ENCODE results near the gene PICALM.

The PICALM gene

GRCh38 chr11:86047275-86047991, 21.5 kb downstream of the PICALM start:
- DNase-seq (ENCODE audit: low read depth in 2 of 2): no peak

DNA sequence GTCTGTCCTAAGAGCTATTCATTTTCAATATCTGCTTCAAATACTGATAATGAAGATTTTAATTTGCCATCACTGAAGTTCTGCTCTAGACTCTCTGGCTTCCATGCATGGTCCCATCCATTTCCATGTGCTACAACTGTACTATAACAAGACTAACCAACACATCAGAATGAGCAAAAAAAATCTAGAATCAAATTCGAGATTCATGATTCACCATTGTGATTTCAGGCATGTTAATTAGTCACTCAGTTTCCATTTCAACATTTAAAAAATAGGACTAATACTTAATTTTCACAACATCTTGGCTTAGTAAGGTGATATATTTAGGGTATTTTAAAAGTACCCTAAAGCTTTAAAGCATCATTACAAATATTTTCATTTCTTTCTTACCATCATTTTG, 22.8 kb downstream of the PICALM start:
- no peak for DNase-seq (ENCODE audit: low read depth in 2 of 2)

GRCh38 chr11:86043765-86044503, 24.9 kb downstream of the PICALM start:
- DNase-seq (ENCODE audit: low read depth in 2 of 2): no peak

DNA sequence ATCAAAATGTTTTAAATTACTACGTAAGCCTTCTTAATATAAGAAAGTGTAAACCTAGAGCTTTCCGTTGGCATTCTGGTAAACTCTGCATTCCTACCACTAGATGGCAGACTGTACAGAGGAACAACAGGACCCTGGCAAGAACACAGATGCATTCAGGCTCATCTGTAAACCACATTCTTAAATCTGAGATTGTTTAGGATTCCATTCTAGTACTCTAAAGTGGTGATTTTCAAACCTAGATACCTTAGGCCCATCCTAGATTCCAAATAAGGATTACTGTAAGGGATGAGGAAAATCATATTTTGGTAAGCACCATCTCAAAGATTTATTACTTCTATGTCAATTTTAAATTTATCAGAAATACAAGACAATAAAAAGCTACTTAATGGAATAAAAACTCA, 26.9 kb downstream of the PICALM start:
- DNase-seq (ENCODE audit: low read depth in 2 of 2): no peak

GRCh38 chr11:86040919-86041850, 27.7 kb downstream of the PICALM start:
- no peak for DNase-seq (ENCODE audit: low read depth in 2 of 2)

DNA sequence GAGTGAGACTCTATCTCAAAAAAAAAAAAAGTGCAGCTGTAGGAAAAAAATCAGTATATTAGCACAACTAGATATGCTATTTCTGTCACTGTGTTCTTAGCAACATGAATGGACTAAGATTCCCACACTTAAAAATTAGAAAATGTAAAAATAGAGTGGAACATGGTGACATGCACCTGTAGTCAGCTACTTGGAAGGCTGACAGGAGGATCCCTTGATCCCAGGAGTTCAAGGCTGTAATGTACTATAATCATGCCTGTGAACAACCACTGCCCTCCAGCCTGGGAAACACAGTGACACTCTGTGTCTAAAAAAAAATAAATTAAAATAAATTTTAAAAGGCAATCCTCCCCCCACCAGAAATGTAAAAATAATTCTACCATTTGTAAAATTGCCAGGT, 29.8 kb downstream of the PICALM start:
- DNase-seq (ENCODE audit: low read depth in 2 of 2): no peak

DNA sequence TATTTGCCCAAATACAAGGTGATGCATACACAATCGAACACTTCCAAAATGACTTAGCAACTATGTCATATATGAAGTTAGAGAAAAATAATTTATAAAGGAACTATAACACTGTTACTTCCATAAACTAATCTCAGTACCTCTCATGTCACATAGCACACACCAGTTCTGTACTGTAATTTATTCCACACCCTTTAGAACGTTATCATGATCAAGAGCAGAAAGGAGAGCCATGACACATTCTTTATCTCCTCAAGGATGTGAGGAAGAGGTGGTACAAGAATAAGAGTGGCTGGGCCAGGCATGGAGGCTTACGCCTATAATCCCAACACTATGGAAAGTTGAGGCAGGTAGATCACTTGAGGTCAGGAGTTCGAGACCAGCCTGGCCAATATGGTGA, 31.1 kb downstream of the PICALM start:
- DNase-seq (ENCODE audit: low read depth in 2 of 2): no peak

DNA sequence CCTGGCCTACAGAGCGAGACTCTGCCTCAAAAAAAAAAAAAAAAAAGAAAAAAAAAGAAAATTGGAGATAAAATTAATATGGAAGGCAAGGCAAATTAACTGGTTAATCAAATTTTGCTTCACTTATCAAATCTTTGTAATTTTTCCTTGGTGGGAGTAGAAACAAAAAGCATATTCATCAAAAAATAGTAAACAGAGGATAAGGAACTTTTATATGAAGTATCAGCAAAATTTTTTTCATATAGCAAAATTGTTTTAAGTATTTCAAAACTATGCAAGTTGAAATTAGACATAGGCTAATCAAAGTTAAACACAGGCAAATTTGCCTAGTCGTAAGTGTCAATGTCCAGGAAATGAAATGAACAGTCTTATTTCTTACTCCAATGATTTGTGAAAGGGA, 33.0 kb downstream of the PICALM start:
- DNase-seq (ENCODE audit: low read depth in 2 of 2): no peak

GRCh38 chr11:86035164-86035563, 33.7 kb downstream of the PICALM start:
- DNase-seq (ENCODE audit: low read depth in 2 of 2): no peak

- no peak for DNase-seq (ENCODE audit: low read depth in 2 of 2)
These were observed 34.2 kb downstream of the PICALM start for GRCh38 chr11:86034710-86035109.

DNA sequence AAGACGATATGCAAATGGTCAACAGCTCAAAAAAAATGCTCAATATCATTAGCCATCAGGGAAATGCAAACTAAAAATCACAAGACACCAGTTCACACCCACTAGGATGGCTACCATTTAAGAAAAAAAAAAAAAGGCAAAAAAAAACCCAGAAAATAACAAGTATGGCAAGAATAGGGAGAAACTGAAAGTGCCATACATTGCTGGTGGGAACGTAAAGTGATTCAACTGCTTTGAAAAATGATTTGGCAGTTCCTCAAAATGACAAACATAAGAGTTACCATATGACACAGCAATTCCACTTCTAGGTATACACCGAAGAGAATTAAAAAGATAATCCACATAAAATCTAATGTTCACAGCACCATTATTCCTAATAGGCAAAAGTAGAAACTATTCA, 47.5 kb downstream of the PICALM start:
- no peak for DNase-seq (ENCODE audit: low read depth in 2 of 2)

GRCh38 chr11:86018249-86018648, 50.6 kb downstream of the PICALM start:
- no peak for DNase-seq (ENCODE audit: low read depth in 2 of 2)

DNA sequence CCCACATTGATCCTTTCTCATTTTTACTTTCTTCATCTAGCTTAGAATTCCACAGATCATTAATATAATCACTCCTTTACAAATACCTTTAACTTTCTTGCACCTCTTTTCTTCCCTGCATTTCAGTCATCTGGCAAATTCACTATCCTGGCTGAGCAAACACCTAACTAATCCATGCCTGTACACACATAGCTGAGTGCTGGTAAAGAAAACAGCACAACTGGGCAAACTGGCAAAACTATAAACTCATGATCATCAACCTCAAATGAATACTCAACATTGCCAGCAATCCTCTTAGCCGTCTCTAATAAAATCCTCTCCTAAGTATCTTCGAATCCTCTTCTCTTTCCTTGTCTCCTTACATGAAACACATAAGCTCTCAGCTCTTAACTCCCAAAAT, 52.4 kb downstream of the PICALM start:
- DNase-seq (ENCODE audit: low read depth in 2 of 2): no peak

GRCh38 chr11:86015699-86016098, 53.2 kb downstream of the PICALM start:
- no peak for DNase-seq (ENCODE audit: low read depth in 2 of 2)

- DNase-seq (ENCODE audit: low read depth in 2 of 2): no peak
These were observed 54.7 kb downstream of the PICALM start for GRCh38 chr11:86014221-86014620.

DNA sequence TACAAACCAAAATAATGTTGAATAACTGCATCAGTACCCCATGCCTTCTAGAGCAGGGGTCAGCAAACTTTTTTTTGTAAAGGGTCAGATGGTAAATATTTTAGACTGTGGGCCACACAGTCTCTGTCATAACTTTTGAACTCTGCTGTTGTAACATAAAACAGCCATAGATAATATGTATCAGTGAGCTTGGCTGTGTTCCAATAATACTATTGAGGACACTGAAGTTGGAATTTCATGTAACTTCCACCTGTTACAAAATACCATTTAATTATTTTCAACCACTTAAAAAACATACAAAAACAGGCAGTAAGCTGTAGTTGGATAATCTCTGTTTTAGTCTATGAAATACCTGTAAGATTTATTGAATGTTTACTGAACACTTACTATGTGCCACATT, 55.2 kb downstream of the PICALM start:
- no peak for DNase-seq (ENCODE audit: low read depth in 2 of 2)

DNA sequence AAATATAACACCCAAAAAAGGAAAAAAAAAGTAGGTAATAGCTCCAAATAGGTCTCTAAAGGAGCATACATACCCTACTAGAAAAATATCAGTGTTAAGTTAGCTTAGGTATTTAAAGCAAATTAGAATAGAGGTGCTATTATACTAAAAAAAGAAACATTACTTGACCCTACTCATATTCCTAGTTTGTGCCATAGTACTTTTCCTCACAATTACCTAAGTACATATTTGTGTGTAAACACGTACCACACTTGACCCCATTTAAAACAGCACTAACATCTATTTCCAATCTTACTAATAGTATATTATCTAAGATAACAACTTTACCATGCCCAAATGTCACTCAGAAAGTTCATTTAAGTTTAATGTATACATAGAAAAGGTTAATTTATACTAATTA, 57.7 kb downstream of the PICALM start:
- no peak for DNase-seq (ENCODE audit: low read depth in 2 of 2)

GRCh38 chr11:86003654-86004053, 65.2 kb downstream of the PICALM start:
- DNase-seq (ENCODE audit: low read depth in 2 of 2): no peak

GRCh38 chr11:86002431-86002830, 66.5 kb downstream of the PICALM start:
- no peak for DNase-seq (ENCODE audit: low read depth in 2 of 2)

DNA sequence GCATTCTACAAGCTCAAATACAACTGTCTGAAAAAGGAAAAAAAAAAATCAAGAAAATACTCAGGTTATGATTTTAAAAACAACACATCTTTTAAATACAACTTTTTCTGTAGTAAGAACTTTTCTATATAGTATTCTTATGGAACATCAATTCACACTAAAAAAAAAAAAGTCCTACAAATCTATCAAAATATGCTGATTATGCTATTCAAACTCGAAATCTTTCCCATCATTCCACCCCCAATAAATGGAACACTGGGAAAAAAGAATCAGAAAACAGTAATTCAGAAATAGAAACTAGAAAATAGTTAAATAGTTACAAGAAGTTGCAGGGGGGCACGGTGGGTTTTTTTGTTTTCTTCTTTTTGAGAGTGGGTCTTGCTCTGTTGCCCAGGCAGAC, 77.4 kb downstream of the PICALM start:
- DNase-seq (ENCODE audit: low read depth in 2 of 2): no peak

DNA sequence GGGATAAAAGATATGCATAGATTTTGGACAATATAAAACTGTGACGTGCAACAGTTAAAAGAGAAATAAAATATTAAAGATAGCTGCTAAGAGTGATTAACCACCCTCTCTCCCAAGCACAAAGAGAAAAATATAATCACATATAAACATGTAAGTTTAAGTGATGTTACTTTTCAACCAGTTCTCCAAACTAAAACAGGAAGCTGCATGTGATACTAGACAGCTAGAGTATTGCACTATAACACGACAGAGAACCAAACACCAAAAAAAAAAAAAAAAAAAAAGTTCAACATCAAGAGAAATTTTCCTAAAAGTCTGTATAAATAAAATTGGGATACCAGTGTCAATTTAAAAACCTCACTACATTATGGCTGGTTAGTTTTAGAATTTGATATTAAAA, 79.1 kb downstream of the PICALM start:
- no peak for DNase-seq (ENCODE audit: low read depth in 2 of 2)

- no peak for DNase-seq (ENCODE audit: low read depth in 2 of 2)
These were observed 80.1 kb downstream of the PICALM start for GRCh38 chr11:85988780-85989179.

Measured in stimulated activated CD4-positive, alpha-beta T cell treated with anti-CD3 and anti-CD28 coated beads, Interleukin-12 subunit alpha, Interleukin-12 subunit beta, amount 100 ng/mL, for 24 hours (primary cell).